ENCODE results near the gene PLD5.

Gene PLD5

GRCh38 chr1:242133796-242134195 lies 390.7 kb downstream of the PLD5 start:
- Histone ChIP-seq H3K4me2 (no peak overlapping the region), H3K9ac (no peak overlapping the region), H3K79me2 (ENCODE audit: insufficient read depth, low read depth) (no peaks in the 10 kb centered on the region), H3K36me3 (ENCODE audit: insufficient read depth) (no peaks in the 10 kb centered on the region), H3K4me1 (ENCODE audit: low read depth, poor library complexity, severe bottlenecking) (no peaks in the 10 kb centered on the region), H3K27ac (no peak overlapping the region), H2AFZ (ENCODE audit: low read depth) (no peak overlapping the region), H3K27me3 (ENCODE audit: insufficient read depth, low read depth) (no peaks in the 10 kb centered on the region), H4K20me1 (ENCODE audit: insufficient read depth) (no peaks in the 10 kb centered on the region), H3K4me3 (IDR thresholded peaks at IDR 0.05; ENCODE audit: insufficient read depth, low read depth, low read length) (no peak overlapping the region)
- no peak for TF ChIP-seq CTCF (conservative IDR thresholded peaks at IDR 0.05; ENCODE audit: low read depth, low read length)

GRCh38 chr1:242133351-242133750 lies 391.1 kb downstream of the PLD5 start:
- Histone ChIP-seq H3K27me3 (ENCODE audit: insufficient read depth, low read depth) (no peaks in the 10 kb centered on the region), H4K20me1 (ENCODE audit: insufficient read depth) (no peaks in the 10 kb centered on the region), H3K4me1 (ENCODE audit: low read depth, poor library complexity, severe bottlenecking) (no peaks in the 10 kb centered on the region), H3K79me2 (ENCODE audit: insufficient read depth, low read depth) (no peaks in the 10 kb centered on the region), H3K9ac (no peak overlapping the region), H2AFZ (ENCODE audit: low read depth) (no peak overlapping the region), H3K4me2 (no peak overlapping the region), H3K4me3 (IDR thresholded peaks at IDR 0.05; ENCODE audit: insufficient read depth, low read depth, low read length) (no peak overlapping the region), H3K27ac (no peak overlapping the region), H3K36me3 (ENCODE audit: insufficient read depth) (no peaks in the 10 kb centered on the region)
- no peak for TF ChIP-seq CTCF (conservative IDR thresholded peaks at IDR 0.05; ENCODE audit: low read depth, low read length)

- Histone ChIP-seq H2AFZ (ENCODE audit: low read depth) (no peak overlapping the region), H3K27ac (no peak overlapping the region), H4K20me1 (ENCODE audit: insufficient read depth) (no peaks in the 10 kb centered on the region), H3K4me2 (no peak overlapping the region), H3K4me3 (IDR thresholded peaks at IDR 0.05; ENCODE audit: insufficient read depth, low read depth, low read length) (no peak overlapping the region), H3K9ac (no peak overlapping the region), H3K79me2 (ENCODE audit: insufficient read depth, low read depth) (no peaks in the 10 kb centered on the region), H3K27me3 (ENCODE audit: insufficient read depth, low read depth) (no peaks in the 10 kb centered on the region), H3K36me3 (ENCODE audit: insufficient read depth) (no peaks in the 10 kb centered on the region), H3K4me1 (ENCODE audit: low read depth, poor library complexity, severe bottlenecking) (no peaks in the 10 kb centered on the region)
- no peak for TF ChIP-seq CTCF (conservative IDR thresholded peaks at IDR 0.05; ENCODE audit: low read depth, low read length)
These were observed 392.2 kb downstream of the PLD5 start for GRCh38 chr1:242132121-242132817.

- Histone ChIP-seq H3K4me1 (ENCODE audit: low read depth, poor library complexity, severe bottlenecking) (no peaks in the 10 kb centered on the region), H3K79me2 (ENCODE audit: insufficient read depth, low read depth) (no peaks in the 10 kb centered on the region), H2AFZ (ENCODE audit: low read depth) (no peak overlapping the region), H4K20me1 (ENCODE audit: insufficient read depth) (no peaks in the 10 kb centered on the region), H3K27me3 (ENCODE audit: insufficient read depth, low read depth) (no peaks in the 10 kb centered on the region), H3K9ac (no peak overlapping the region), H3K4me2 (no peak overlapping the region), H3K36me3 (ENCODE audit: insufficient read depth) (no peaks in the 10 kb centered on the region), H3K27ac (no peak overlapping the region), H3K4me3 (IDR thresholded peaks at IDR 0.05; ENCODE audit: insufficient read depth, low read depth, low read length) (no peak overlapping the region)
- 0 out of 2 replicates have a peak, but pooled peaks have one; percentile 28 for TF ChIP-seq CTCF (conservative IDR thresholded peaks at IDR 0.05; ENCODE audit: low read depth, low read length)
These were observed 395.5 kb downstream of the PLD5 start for GRCh38 chr1:242128951-242129502.

Measured in KMS-11 (cell line).